HG03060 (cell line): ENCODE results near the gene SIK3.

Source experiments
- ATAC-seq: cut with Tn5 transposase; IDR thresholded peaks from one replicate; pipeline ENCODE4 v1.9.1; 2021; ENCODE audit warnings: low read depth, moderate number of reproducible peaks; ENCODE audit not compliant: unreplicated experiment

SIK3 gene

GRCh38 chr11:117016747-117017146, 81.5 kb downstream of the SIK3 start:
- ATAC-seq: no peak

DNA sequence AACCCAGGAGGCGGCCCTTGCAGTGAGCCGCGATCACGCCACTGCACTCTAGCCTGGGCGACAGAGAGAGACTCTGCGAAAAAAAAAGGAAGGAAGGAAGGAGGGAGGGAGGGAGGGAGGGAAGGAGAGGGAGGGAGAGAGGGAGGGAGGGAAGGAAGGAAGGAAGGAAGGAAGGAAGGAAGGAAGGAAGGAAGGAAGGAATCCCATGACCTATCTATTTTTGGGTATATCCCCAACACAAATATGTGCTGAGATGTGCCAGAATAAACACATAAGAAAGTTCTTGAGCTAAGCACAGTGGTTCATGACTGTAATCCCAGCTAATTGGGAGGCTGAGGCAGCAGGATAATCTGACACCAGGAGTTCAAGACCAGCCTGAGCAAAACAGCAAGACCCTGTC, 82.0 kb downstream of the SIK3 start:
- ATAC-seq: no peak

DNA sequence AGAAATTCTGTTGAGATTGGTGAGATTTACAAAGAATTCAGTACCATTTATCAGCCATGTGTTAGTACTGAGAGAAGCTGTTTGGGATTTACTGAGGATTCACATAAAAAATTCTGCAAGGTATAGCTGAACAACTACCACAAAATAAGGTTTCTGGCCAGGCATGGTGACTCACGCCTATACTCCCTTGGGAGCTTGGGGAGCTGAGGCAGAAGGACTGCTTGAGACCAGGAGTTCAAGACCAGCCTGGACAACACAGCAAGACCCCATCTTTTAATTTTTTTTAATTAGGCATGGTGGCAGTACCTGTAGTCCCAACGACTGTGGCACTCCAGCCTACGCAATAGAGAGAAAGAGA, 86.7 kb downstream of the SIK3 start:
- ATAC-seq: no peak

DNA sequence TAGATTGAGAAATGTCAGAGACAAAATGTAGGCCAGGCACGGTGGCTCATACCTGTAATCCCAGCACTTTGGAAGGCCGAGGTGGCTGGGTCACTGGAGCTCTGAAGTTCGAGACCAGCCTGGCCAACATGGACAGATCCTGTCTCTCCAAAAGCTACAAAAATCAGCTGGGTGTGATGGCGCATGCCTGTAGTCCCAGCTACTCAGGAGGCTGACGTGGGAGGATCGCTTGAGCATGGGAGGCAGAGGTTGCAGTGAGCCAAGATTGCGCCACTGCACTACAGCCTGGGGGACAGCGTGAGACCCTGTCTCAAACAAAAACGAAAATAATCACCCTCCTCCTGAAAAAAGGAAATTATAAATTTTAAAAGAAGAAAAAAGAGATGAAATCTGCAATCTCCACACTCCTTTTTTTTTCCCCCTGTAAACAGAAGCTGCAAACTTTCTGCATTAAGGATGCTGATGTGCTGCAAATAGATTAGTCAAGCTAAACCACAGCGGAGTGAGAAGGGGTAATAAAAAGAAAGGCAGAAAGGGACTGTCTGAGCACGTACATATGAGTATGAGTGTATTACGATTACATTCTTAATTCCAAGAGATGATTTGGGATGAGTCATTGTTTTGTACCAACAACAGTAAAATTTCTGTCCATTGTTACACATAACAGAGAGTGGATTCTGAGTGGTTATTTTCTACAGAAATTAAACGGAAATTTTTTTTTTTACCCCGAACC, 87.3 kb downstream of the SIK3 start:
- no peak for ATAC-seq

GRCh38 chr11:117009905-117010605, 88.2 kb downstream of the SIK3 start:
- ATAC-seq: no peak

DNA sequence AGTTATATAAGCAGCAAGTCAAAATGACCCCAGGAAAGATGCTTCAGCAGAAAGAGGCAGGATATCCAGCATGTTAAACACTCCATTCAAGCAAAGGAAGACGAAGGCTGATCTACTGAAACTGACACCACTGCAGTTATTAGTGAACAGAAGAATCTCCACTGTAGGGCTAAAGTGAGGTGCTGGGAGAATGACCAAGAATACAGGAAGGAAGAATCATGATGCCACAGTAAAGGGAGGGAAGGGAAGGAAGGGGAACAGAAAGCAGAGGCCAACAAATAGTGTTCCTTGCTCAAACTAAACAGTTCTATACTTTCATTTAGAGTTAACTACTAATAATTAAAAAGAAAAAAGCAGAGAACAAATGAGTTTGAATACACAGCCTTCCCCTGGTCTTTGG, 92.5 kb downstream of the SIK3 start:
- ATAC-seq: no peak

- ATAC-seq: no peak
These were observed 95.5 kb downstream of the SIK3 start for GRCh38 chr11:117002639-117003299.

- no peak for ATAC-seq
These were observed 98.1 kb downstream of the SIK3 start for GRCh38 chr11:117000014-117000737.

DNA sequence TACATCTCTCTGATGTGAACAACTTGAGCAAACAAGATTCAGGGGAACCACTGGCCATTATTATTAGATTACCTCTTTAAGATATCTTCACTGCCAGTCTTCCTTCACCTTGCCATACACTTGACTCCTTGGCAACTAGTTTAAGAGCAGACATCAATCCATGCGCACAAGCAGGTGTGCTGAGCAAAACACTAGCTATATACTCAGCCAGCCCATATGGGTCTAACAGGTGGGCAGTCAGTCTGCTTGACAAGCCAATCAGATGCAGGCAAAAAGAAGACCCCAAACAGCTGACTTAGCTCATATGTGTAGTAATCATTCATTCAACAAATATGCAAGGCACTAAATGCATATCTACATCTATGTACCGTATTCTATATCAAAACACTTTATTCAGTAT, 101.2 kb downstream of the SIK3 start:
- no peak for ATAC-seq

DNA sequence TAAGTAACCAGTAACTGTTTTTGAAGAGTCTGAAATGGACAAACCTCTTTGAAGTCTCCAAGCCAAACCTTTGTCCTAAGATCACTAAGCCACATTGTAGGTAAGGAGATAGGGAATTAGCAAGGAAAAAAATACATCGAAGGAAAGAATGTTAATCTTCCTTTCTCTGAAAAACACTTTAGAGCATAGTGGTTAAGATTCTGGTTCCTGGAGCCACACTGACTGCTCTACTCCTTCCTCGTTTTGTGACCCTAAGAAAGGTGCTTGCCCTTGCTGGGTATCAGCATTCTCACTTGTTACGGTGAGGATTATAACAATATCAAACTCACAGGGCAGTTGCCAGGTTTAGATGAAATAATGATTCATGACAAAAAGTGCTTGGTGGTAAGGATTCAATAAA, 104.0 kb downstream of the SIK3 start:
- ATAC-seq: no peak

- ATAC-seq: no peak
These were observed 104.6 kb downstream of the SIK3 start for GRCh38 chr11:116993599-116993998.

- ATAC-seq: no peak
These were observed 106.7 kb downstream of the SIK3 start for GRCh38 chr11:116991491-116991890.

GRCh38 chr11:116990811-116991210, 107.4 kb downstream of the SIK3 start:
- ATAC-seq: no peak

DNA sequence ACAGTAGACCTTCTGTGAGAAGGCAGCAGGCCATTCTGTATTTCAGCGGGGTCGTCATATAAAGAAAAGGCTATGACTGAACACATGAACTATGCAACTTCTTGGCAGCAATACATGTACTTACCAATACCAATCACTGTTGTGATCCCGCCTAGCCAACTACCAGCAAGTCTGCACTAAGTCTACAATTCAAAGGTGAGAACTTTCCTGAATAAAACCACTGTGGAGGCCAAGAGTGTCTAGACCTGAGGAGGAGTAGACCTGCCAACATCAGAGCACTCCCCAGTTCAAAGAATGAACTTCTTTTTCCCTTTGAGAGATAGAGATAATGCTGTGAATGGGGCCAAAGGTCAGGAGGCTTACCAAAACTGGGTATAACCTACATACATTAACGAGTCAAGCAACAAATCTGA, 108.2 kb downstream of the SIK3 start:
- no peak for ATAC-seq

DNA sequence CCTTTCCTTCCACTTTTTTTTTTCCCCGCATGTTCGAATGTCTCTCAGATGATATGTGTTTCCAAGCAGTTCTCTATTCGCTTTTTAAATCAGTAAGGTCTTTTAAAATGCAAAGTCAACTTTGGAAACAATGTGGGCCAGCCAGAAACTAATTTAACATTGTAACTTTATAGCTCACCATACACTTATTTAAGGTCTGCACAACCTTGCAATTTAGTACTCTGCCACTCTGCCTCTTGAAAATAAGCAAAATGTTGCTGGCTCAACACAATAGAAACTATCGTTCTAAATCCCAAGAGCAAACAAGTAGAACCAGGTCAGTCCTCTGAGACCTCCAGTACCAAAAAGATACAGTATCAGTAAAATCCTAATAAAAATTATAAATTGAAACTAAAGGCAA, 109.0 kb downstream of the SIK3 start:
- no peak for ATAC-seq

DNA sequence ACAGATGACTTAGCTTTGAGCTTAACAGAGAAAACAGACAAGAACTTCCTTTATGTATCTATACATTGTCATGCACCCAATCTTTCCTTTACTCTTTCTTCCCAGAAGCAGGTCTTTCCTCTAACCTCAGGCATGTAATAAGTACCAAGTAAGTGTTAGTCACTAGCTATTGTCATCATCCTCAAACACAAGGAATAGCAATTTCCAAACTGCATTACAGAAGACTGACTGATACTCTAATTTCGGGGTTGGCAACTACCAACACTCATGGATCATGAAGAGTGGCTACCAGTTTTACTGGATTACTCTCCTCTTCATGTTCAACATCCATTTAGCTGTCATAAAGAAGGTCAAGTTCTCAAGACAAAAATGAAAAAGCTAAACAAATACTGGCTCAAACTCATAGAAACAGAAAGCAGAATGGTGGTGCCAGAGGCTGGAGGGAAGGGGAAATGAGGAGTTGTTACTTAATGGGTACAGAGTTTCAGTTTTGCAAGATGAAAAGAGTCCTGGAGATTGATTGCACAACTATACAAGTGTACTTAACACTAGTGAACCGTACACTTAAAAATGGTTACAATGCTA, 111.6 kb downstream of the SIK3 start:
- no peak for ATAC-seq

GRCh38 chr11:116984589-116984988, 113.6 kb downstream of the SIK3 start:
- no peak for ATAC-seq

- ATAC-seq: no peak
These were observed 114.0 kb downstream of the SIK3 start for GRCh38 chr11:116984186-116984585.

- no peak for ATAC-seq
These were observed 116.9 kb downstream of the SIK3 start for GRCh38 chr11:116981266-116981885.

DNA sequence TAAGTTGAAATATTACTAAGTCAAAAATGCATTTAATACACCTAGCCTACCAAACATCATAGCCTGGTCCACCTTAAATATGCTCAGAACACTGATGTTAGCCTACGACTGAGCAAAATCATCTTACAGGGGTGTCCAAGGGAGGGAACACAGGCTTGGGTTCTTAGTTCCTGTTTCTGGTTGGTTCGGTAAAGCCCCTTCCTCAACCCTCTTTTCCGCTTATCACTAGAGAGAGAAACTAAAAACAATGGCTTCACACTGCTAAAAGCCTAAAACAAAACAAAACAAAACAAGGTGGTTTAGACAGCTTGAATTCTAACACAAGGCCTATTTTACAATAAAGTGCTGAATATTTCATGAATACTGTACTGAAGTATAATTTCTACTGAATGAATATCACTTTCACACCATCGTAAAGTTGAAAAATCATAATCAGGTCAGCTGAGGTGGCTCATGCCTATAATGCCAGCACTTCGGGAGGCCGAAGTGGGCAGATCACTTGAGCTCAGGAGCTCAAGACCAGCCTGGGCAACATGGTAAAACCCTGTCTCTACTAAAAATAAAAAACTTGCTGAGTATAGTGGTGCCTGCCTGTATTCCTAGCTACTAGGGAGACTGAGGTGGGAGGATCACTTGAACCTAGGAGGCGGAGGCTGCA, 118.0 kb downstream of the SIK3 start:
- ATAC-seq: peak; percentile 66
